ENCODE results near the gene ZNF700.

- no peak for TF ChIP-seq EZH2 (IDR thresholded peaks at IDR 0.05; ENCODE audit: low read length)
- no peak for TF ChIP-seq CTCF (optimal IDR thresholded peaks at IDR 0.05 in 1 of 3, IDR thresholded peaks at IDR 0.05 in 1 of 3, conservative IDR thresholded peaks at IDR 0.05 in 1 of 3; ENCODE audit: extremely low read depth in 1 of 3, insufficient read depth in 2 of 3, low read length in 3 of 3)
Measured at GRCh38 chr19:11949201-11949600, 24.3 kb downstream of the ZNF700 start.
